GM21576 (cell line): ENCODE data around the gene ART5.
"Not testable (repeated sequence)": the region's sequence is repeated elsewhere in the genome, so short reads cannot be mapped to it uniquely, and the experiment has no call there.

Experiments
- ATAC-seq: cut with Tn5 transposase; IDR thresholded peaks from one replicate; pipeline ENCODE4 v1.9.1; 2021; ENCODE audit warnings: mild to moderate bottlenecking, moderate library complexity; ENCODE audit not compliant: unreplicated experiment

ART5 gene

DNA sequence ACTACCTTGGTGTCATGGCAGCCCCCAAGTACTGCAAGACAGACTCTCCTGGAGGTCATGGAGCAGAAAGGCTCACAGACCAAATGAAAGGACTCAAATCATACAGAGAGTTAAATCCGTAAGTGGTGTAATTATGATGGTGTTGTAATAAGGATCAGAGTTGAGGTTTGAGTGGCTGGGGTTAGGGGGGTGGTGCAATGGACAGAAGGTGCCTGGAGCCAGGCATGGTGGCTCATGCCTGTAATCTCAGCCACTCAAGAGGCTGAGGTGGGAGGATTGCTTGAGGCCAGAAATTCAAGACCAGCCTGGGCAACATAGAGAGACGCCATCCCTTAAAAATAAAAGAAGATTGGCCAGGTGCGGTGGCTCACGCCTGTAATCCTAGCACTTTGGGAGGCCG, 18.7 kb downstream of the ART5 start:
- ATAC-seq: no peak

DNA sequence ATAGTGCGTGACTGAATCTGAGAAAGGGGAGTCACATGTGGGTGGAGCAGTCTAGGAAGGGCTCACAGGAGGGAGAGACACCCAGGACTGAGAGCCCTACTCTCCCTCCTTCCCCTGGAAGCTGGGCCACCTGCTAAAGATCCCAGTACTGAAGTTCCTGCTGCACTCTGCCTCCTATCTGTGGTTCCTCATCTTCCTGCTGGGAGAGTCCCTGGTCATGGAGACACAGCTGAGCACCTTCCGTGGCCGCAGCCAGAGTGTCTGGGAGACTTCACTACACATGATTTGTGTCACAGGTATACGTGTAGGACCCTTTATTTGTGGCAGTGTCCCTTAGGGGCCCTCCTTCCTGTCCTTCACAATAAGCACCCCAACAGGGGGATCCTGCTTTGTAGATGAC, 19.3 kb downstream of the ART5 start:
- ATAC-seq: no peak

DNA sequence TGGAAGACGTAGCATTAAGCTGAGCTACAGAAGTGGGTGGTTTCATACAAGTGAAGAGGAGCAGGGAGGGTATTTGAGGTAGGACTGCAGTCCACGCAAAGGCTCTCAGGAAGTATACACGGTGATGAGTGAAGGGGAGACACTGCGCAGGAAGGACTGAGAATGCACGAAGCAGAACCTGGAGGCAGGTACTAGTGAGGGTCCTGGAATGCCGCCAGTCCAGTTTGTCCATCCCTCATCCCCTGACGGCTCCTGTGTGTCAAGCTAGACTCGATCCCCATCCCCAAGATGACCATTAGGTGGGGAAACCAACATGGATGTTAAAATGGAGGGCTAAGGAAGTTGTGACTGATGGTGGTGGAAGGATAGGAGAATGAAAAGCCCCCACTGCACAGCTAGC, 23.8 kb downstream of the ART5 start:
- ATAC-seq: no peak

DNA sequence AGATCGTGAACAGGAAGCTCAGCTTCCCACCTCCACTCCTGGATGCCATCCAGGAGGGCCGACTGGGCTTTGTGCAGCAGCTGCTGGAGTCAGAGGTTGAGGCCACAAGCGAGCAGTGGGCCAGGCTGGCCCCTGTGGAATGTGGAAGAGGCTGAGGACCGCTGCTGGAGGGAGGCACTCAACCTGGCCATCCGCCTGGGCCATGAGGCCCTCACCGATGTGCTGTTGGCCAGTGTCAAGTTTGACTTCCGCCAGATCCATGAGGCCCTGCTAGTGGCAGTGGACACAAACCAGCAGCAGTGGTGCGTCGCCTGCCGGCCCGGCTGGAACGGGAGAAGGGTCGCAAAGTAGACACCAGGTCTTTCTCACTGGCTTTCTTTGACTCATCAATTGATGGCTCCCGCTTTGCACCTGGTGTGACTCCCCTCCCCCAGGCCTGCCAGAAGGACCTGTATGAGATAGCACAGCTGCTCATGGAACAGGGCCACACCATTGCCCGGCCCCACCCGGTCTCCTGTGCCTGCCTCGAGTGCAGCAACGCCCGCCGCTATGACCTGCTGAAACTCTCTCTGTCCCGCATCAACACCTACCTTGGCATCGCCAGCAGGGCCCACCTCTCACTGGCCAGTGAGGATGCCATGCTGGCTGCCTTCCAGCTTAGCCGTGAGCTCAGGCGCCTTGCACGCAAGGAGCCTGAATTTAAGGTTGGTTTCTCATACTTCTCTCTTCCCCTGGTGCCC, 24.9 kb downstream of the ART5 start:
- ATAC-seq: no peak

DNA sequence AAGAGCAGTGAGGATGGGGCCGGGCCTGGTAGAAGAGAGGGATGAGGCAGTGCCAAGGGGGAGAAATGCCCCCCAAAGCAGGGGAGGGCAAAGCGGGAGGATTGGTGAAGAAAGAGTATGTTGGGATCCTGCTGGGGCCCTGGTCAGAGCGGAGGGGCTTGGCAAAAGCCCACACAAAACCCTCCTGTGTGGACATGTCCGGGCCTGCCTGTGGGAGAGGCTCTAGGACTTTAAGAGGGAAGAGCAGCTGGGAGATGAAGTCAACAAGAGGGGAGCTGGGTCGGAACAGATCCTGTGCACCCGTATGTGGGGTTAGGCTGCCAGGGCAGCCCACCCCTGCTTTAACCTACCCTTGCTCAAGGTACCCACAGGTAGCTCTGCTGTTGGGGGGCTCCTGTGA, 25.8 kb downstream of the ART5 start:
- no peak for ATAC-seq

DNA sequence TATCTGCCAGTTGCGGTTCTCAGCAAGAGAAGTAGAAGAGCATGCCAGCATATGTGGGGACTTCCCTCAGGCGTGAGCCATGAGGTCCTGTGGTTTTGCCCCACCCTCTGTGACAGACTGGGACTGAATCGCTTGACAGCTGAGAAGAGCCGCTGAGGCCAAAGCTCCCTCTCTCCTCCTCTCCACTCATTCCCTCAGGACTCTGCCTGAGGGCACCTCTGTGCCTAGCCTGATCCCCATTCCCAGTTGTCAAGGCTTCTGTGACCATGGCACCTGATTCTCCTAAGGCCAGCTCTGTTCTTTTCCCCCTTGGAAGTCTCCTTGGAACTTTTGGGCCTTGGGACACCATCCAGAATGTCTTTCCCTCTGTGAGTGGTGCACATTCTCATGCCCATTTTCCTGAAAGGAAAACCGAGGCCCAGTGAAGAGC, 27.0 kb downstream of the ART5 start:
- ATAC-seq: peak; percentile 86

DNA sequence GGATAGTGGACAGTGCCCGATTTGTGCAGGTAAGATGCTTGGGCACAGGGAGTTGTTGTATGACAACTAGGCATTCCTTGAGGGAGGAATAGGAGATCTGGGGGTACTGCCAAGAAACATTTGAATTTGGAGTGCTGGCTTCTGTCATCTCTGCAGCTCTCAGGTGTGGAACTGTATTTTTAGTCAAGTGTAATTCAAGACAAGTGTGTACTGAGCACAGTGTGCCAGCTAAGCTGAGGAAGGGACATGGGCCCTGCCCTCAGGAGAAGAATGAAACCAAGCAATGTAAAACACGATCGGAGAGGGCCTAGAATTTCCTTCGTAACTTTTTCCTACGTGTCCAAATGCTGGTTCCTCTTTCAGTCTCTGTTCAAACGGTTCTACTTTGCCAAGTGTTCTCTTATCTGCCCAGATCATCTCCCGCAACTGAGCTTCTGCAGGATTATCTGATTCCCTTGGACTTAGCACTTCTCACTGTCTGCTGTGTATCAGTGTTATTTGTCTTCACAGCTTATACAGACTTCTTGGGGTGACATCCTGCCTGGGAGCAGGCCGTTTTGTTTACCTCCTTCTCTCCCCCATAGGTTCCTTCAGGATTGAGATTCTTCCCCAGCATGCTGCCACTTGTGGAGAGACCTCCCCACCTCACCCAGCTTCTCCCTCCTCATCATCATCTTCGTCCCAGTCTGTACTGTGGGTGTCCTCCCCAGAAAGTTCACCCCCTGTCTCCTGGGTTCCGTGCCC, 27.6 kb downstream of the ART5 start:
- no peak for ATAC-seq

DNA sequence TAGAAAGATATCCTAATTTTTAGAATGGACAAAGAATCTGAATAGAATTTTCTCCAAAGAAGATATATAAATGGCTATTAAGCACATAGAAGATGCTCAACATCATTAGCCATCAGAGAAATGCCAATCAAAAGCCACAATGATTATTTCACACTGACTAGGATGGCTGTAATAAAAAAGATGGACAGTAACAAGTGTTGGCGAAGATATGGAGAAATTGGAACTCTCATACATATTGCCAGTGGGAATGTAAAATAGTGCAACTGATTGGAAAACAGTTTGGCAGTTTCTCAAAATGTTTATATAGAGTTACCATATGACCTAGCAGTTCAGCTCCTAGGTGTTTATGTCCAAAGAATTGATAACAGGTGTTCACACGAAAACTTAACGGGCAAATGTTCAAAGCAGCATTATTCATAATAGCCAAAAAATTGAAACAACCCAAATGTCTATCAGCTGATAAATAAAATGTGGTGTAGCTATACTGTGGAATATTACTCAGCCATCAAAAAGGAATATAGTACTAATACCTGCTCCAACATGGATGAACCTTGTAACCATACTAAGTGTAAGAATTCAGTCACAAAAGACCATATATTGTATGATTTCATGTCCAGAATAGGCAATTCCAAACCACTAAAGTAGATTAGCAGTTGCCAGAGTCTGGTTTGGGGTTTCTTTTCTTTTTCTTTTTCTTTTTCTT, 29.7 kb downstream of the ART5 start:
- no peak for ATAC-seq

DNA sequence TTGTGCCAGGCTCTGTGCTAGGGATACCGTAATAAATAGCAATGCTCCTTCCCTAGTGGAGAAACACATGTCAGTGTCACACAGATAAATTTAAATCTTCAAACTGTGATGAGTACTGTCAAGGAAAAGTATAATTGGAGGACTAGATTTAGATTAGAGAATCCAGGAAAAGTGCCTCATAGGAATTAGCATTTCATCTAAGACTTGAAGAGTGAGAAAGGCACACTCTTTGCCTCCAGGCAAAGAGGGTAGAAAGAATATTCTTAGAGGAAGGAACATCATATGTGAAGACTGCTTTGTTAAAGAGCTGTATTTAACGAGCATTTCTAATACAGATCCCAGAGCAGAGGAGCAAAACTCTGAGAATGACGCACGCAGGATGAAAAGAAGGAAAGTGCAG, 30.9 kb downstream of the ART5 start:
- no peak for ATAC-seq

DNA sequence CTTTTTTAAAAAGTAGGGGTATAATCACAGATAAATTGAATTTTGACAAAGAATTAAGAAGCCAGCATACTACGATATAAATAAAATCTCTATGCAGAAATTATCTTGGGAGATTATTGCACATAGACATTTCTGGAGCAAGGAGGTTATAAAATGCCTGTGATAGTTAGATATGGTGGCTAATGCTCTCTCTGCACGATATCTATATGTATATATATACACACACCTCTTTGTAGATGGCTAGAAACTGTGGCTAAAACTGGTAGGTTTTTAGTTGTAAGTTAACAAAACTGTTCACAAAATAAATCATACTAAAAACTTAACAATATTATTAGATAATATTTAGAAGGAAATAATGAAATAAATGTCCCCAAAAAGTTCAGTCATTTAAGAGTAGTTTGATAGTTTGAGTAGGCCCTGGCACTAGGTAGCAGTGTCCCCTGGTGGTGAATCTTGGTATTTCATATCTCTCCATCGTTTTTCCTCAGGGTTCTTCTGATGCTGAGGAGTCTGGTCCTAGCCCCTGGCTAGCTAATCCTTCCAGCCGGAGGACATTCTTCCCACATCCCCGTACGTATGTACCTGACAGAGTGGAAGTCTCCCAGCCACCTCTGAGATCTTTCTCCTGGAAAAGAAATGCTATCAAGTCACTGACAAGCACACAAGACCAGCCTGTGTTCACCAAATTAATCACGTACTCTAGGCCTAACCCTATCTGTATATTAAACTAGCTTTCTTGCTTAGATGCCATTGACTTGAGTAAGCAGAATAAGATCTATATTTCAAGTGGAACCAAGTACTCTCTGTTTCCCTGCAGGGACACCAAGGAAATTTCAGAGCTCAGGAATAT, 32.2 kb downstream of the ART5 start:
- ATAC-seq: no peak

DNA sequence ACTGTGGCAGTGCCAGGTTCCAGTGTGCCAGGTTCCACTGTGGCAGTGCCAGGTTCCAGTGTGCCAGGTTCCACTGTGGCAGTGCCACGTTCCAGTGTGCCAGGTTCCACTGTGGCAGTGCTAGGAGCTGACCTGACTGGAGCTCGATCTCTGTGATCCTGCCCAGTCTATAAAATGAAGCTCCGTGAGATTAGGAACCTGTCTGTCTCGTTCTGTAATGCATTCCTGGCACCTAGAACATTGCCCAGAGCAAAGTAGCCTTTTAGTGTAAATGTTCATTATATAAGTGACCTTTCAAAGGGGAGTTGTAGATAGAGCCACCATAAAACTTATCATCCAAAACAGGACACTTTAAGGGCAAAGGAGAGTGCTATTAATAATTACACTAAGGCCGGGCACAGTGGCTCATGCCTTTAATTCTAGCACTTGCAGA, 36.0 kb downstream of the ART5 start:
- no peak for ATAC-seq

DNA sequence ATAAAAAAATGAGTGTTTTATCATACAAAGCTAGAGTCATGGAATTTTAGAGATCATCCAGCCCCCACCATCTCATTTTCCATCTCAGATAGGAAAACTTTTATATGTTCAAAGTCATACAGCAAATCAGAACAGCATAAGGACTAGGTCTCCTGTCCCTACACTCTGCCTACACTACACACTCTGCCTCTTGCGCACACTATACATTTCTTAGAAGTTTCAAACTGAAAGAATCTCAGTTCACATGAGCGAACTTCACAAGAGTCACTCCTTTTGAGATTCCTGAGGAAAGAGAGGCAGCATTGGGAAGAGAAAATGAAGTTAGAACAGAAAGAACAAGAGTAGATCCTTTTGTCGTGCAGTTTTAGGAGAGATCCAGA, 36.5 kb downstream of the ART5 start:
- ATAC-seq: no peak

DNA sequence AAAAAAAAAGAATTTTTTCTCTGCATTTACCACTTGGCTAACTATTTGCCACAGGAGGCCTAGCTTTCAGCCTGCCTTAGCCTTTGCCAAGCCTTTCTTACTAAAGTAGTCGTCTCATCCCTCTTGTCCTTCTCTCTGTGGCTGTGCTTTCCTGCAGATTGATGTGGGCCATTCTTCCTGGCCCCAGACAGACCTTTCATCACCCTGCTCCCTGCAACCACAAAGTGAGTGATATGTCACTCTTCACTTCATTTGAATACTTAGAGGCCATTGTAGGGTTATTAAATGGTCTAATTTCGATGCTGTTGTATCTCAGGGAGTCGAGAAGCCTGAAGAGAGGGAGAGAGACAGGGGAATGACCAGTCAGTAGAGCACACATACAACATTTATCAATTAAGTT, 37.6 kb downstream of the ART5 start:
- ATAC-seq: no peak

DNA sequence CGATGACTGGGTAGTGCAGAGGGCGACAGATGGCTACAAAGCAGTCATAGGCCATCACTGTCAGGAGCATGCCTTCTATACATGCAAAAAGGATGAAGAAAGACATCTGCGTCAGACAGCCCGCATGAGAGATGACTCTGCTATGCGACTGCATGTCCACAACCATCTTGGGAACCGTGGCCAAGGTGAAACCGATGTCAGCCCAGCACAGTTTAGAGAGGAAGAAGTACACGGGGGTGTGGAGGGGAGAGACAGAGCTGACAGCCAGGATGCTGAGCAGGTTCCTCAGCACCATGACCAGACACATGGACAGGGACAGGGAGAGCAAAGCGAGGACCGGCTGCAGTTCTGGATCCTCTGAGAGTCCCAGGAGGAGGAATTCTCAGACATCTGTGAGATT, 41.6 kb downstream of the ART5 start:
- ATAC-seq: not testable (repeated sequence)

DNA sequence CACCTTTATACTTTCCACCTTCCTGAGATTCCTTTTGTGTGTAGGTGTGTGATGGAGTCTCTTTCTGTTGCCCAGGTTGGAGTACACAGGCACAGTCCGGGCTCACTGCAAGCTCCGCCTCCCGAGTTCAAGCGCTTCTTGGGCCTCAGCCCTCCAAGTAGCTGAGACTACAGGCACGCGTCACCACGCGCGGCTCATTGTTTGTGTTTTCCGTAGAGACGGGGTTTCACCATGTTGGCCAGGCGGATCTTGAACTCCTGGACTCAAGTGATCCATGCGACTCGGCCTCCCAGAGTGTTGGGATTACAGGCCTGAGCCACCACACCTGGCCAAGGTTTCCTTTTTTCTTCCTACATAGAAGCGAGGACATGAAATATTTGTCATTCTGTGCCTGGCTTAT, 44.0 kb downstream of the ART5 start:
- not testable (repeated sequence) for ATAC-seq

DNA sequence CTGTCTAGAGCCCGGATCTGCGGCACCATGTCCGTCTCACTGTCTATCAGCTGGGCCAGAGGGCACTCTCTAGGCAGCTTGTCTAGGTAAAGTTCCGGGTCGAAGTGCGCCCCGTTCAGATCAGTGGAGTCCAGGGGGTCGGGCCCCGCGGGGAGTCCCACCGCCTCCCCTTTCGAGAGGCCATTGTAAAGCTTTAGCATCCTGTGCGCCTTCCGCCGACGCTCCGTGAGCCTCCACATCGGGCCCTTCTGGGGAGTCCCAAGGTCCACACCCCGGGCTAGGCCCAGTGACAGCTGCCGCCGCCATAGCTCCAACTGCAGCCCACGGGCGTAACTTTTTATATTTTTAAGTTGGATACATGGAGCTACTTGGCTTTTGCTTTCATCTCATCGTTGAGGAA, 50.5 kb downstream of the ART5 start:
- ATAC-seq: not testable (repeated sequence)

DNA sequence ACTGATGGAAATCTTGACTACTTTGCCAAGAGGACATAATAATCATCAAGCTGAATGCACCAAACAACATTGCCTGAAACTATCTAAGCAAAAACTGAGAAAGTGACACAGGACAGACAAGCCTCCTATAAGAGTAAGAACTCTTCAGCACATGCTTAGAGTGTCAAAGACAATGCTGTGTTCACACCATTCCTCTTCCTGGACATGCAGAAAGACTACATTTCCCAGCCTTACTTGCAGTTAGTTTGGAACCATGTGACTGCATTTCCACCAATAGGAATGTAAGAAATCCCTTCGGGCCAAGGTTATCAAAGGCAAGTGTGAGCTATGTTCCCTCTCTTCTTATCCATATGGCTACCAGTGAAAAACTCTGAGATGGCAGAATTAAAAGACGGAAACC, 51.6 kb downstream of the ART5 start:
- ATAC-seq: not testable (repeated sequence)

DNA sequence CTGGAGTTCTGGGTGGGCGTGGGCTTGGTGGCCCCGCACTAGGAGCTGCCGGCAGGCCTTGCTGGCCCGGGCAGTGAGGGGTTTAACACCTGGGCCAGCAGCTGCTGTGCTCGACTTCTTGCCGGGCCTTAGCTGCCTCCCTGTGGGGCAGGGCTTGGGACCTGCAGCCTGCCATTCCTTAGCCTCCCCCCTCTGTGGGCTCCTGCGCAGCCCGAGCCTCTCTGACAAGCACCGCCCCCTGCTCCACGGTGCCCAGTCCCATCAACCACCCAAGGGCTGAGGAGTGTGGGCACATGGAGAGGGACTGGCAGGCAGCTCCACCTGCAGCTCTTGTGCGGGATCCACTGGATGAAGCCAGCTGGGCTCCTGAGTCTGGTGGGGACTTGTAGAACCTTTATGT, 53.0 kb downstream of the ART5 start:
- not testable (repeated sequence) for ATAC-seq
